Astrocyte (in vitro differentiated cells and primary cell): ENCODE results near the gene IL12RB2.

Experiments used
- EZH2 ChIP-seq: IDR thresholded peaks from 2 replicates; pipeline ENCODE4 v1.6.1; 2012; ENCODE audit warnings: mild to moderate bottlenecking, low read length, inconsistent platforms; ENCODE audit not compliant: insufficient read depth
- TF ChIP-seq, protein P1 (sequence below): IDR thresholded peaks from 2 replicates; pipeline ENCODE4 v1.5.1; 2011; ENCODE audit warnings: low read depth, mild to moderate bottlenecking, inconsistent platforms, low read length, moderate library complexity; ENCODE audit not compliant: insufficient read depth

DNA sequence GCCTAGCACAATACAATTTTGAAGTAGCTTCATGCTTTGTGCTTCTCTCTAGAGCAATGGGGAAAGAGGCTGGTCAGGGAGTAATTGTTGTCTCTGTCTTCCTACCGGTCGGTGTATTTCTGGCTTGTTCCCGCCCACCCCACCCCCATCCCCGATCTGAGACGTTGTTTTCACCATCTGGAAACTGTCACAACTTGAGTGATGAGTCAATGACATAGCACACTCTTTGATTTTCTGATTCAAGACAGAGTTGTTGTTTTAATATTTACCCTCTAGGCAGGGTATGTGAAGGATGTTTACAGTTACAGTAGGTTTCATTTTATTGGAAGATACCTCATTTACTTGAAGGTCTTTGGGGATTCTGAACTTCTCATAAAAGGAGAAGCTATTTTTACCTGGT, 7.0 kb downstream of the IL12RB2 start:
- TF ChIP-seq, protein P1, sequence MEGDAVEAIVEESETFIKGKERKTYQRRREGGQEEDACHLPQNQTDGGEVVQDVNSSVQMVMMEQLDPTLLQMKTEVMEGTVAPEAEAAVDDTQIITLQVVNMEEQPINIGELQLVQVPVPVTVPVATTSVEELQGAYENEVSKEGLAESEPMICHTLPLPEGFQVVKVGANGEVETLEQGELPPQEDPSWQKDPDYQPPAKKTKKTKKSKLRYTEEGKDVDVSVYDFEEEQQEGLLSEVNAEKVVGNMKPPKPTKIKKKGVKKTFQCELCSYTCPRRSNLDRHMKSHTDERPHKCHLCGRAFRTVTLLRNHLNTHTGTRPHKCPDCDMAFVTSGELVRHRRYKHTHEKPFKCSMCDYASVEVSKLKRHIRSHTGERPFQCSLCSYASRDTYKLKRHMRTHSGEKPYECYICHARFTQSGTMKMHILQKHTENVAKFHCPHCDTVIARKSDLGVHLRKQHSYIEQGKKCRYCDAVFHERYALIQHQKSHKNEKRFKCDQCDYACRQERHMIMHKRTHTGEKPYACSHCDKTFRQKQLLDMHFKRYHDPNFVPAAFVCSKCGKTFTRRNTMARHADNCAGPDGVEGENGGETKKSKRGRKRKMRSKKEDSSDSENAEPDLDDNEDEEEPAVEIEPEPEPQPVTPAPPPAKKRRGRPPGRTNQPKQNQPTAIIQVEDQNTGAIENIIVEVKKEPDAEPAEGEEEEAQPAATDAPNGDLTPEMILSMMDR: no peak
- TF ChIP-seq EZH2: no peak
